Activated naive CD4-positive, alpha-beta T cell treated with anti-CD3 and anti-CD28 coated beads, Interleukin-2, amount 50 U/mL, for 72 hours (primary cell): ENCODE data around the gene ARHGAP25. TPM values are rescaled to one million over a fixed set of nuclear protein-coding genes. Genes with fewer than 3 reads are reported as not detected.

Experiments used
- ATAC-seq, 2 donors: fragments of 150-1000 bp; cut with Tn5 transposase; 2 replicates each; pipeline ENCODE4 v1.10.0; 2021; ENCODE audit warnings: mild to moderate bottlenecking in 2 of 2, moderate library complexity in 2 of 2
- DNase-seq, 2 donors: peaks; one replicate each; pipeline ENCODE4 v3.0.0; 2021 to 2022; ENCODE audit warnings: low spot score in 2 of 2
- H3K27ac Mint-ChIP-seq, 2 donors: one replicate each; pipeline ENCODE4 v1.8.0; 2022; ENCODE audit warnings: mild to moderate bottlenecking in 2 of 2, mixed read lengths in 2 of 2
- H3K36me3 Mint-ChIP-seq, 2 donors: one replicate each; pipeline ENCODE4 v1.8.0; 2022; ENCODE audit warnings: mixed read lengths in 2 of 2
- H3K9me3 Mint-ChIP-seq, 2 donors: one replicate each; pipeline ENCODE4 v1.8.0; 2022; ENCODE audit warnings: mixed read lengths in 2 of 2
- total RNA-seq, 2 donors: library from RNA; stranded (reverse); gene quantifications; one replicate each; pipeline ENCODE4 v1.2.3, GENCODE V29; 2022

Gene ARHGAP25
- total RNA-seq, 2 donors from 2014 or later = 37.7 to 43.0 TPM

GRCh38 chr2:68865108-68865507 lies 130.5 kb downstream of the ARHGAP25 start:
- DNase-seq (no peak), ATAC-seq (no peak)
- Mint-ChIP-seq H3K9me3 (no peaks in the 10 kb centered on the region), H3K27ac (no peak overlapping the region), H3K36me3 (no peaks in the 10 kb centered on the region)

GRCh38 chr2:68870215-68870614 lies 135.6 kb downstream of the ARHGAP25 start:
- Mint-ChIP-seq H3K27ac (no peak overlapping the region), H3K36me3 (no peaks in the 10 kb centered on the region), H3K9me3 (no peaks in the 10 kb centered on the region)
- DNase-seq = no peak
- no peak for ATAC-seq

DNA sequence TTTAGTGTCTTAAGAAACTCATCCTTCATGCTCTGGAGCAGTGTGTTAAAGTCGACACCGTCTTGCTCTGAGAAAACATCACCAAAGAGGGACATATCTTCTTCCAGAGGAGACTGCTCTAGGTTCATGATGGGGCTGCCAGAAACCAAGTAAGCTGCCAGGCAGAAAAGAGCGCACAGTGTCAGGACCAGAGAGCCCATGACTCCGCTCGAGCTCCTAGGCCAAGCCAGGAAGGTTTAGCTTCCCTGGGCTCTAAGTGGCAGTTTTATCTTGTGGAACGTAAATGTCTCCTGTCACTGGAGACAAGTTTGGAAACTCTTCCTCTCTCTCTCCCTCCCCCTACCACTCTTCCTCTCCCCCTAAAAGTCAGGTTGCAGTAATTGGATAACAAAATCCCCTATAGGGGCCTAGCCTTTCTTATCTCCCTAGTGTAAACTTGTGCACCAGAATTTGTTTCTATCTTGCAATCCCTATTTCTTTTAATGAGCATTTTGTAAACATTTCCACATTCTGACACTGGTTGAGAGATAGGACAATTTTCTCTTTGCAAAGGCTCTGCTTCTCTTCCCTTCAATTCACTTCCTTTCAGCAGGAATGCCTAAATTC lies 136.7 kb downstream of the ARHGAP25 start, which contains the start of gene BMP10:
BMP10 (minus strand) TSS at position 239 of the 606 bp plus-strand sequence; CDS start at position 200, 39 bp downstream.
- Mint-ChIP-seq H3K27ac (no peak within 1 kb of the TSS), H3K36me3 (no peaks in the 10 kb centered on the region), H3K9me3 (no peaks in the 10 kb centered on the region)
- ATAC-seq (no peak), DNase-seq (no peak)

Other genes starting within 250 kb of the ARHGAP25 start
- not detected for gene PROKR1, start 91.2 kb upstream of the ARHGAP25 start, total RNA-seq
- gene BMP10, start 136.6 kb downstream of the ARHGAP25 start, total RNA-seq = not detected
- gene GKN2, start 218.1 kb downstream of the ARHGAP25 start, total RNA-seq = not detected
- gene GKN1, start 239.8 kb downstream of the ARHGAP25 start, total RNA-seq = not detected